Measurements from ENCODE around the gene PKD1.

Gene PKD1

DNA sequence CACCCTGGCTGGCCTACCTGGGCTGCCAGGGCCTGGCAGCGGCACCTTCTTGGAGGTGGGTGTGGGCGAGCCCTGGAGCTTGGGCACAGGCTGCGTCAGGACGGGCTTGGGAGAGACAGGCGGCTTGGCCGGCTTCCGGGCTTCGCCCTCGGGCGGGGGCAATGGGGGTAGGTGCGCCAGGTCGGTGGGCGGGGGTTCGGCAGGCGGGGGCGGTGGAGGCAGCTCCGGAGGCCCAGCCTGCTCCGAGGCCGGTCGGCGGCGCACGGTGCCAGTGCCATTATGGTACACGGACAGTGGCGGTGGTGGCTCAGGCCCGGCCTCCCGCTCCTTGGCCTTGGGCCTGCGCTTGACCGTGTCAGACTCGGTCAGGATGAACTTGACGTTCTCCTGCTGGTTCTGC, 43.9 kb upstream of the PKD1 start:
- in situ Hi-C loops (cut with MboI; ENCODE audit: low sequenced_read_pairs, unreplicated experiment) = no loop called here
- TF ChIP-seq, protein P1, sequence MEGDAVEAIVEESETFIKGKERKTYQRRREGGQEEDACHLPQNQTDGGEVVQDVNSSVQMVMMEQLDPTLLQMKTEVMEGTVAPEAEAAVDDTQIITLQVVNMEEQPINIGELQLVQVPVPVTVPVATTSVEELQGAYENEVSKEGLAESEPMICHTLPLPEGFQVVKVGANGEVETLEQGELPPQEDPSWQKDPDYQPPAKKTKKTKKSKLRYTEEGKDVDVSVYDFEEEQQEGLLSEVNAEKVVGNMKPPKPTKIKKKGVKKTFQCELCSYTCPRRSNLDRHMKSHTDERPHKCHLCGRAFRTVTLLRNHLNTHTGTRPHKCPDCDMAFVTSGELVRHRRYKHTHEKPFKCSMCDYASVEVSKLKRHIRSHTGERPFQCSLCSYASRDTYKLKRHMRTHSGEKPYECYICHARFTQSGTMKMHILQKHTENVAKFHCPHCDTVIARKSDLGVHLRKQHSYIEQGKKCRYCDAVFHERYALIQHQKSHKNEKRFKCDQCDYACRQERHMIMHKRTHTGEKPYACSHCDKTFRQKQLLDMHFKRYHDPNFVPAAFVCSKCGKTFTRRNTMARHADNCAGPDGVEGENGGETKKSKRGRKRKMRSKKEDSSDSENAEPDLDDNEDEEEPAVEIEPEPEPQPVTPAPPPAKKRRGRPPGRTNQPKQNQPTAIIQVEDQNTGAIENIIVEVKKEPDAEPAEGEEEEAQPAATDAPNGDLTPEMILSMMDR (IDR thresholded peaks at IDR 0.05; ENCODE audit: borderline replicate concordance, control extremely low read depth, extremely low read depth, insufficient read depth, missing control alignments) = no peak
- DNase-seq (ENCODE audit: low spot score) = no peak

DNA sequence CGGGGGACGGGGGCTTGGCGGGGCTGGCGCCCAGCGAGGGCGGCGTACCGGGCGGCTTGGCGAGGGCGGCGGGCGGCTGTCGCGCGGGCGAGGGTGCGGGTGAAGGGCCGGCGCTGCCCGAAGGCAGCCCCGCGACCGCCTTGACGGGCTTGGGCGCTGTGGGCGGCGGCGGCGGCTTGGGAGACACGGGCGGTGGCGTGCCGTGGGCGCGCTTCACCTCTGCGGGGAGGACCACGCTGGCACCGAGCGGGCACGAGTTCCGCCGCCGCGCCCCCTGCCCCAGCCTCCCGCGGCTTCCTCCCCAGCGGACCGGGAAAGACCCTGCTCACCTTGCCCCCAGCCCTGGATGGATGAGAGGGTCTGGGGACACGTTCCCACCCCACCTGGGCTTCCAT, 43.4 kb upstream of the PKD1 start:
- TF ChIP-seq, protein P1 (IDR thresholded peaks at IDR 0.05; ENCODE audit: borderline replicate concordance, control extremely low read depth, extremely low read depth, insufficient read depth, missing control alignments) = no peak
- DNase-seq (ENCODE audit: low spot score) = no peak
- in situ Hi-C loops (cut with MboI; ENCODE audit: low sequenced_read_pairs, unreplicated experiment) = no loop called here

DNA sequence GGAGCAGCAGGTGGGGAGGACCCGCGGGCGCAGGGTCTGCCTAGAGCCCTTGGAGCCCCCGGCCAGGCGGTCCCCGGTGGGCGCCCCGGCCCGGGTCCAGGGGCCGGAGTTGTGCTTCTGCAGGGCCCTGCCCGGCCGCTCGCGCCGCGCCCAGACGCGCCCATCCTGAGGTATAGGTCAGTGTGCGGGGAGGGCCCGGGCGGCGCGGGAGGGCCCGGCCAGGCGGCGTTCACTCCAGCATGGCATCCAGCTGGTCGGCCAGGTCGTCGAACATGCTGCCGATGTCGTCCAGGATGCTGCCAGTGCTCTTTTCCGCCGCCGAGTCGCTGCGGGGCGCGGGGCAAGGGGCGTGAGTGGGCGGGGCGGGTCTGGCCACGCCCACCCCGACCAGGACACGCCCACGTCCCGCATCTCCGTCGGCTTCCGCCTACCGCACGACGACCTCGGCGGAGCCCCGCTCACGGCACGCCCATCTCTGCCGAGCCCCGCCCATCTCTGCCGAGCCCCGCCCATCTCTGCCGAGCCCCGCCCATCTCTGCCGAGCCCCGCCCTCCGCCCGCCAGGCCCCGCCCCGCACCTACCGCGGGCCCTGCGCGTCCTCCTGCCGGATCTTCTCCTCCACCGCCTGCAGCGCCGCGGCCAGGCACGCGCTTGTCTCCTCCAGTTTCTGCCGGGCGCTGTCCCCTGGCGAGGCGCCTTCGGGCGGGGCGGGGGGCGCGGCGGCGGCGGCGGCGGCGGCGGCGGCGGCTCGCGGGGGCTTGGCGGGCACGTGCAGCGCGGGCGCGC, 42.8 kb upstream of the PKD1 start:
- in situ Hi-C loops (cut with MboI; ENCODE audit: low sequenced_read_pairs, unreplicated experiment) = no loop called here
- TF ChIP-seq, protein P1 (IDR thresholded peaks at IDR 0.05; ENCODE audit: borderline replicate concordance, control extremely low read depth, extremely low read depth, insufficient read depth, missing control alignments) = no peak
- DNase-seq (ENCODE audit: low spot score) = peak; percentile 48

DNA sequence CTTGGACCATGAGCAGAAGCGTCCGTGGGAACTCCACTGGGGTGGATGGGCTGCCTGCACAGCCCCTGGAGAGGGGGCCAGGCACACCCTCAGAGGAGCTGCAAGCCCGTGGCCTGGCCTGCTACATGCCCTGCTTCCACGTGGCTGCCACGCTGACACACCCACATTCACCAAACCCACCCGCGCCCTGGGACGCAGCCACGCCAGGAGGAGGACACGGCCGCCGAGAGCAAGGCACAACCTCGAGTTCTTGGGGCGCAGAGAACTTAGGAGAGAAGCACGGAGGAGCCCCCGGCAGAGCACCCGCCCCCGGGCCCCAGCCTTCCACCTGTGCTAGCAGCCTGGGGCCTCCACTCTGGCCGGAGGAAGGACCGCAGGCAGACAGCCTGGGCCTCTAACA, 41.9 kb upstream of the PKD1 start:
- DNase-seq (ENCODE audit: low spot score) = no peak
- in situ Hi-C loops (cut with MboI; ENCODE audit: low sequenced_read_pairs, unreplicated experiment) = no loop called here
- TF ChIP-seq, protein P1 (IDR thresholded peaks at IDR 0.05; ENCODE audit: borderline replicate concordance, control extremely low read depth, extremely low read depth, insufficient read depth, missing control alignments) = no peak

DNA sequence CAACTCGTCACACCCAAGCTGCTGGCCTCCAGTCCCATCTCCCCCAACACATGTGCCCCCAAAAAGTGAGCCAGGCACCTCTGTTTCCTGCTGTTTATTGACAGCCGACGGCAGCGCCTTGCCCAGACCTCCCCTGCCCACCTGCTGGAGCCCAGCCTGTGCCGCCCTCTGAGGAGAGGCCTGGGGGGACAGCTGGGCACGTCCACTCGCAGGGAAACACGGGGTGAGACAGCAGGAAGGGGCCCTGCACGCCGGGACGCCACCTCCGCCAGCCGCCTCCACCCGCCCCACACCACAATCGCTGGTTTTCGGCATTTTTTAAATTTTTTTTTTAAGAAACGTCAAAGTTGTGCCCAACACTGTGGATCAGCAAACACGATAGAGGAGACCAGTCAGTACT, 41.4 kb upstream of the PKD1 start:
- in situ Hi-C loops (cut with MboI; ENCODE audit: low sequenced_read_pairs, unreplicated experiment) = no loop called here
- DNase-seq (ENCODE audit: low spot score) = no peak
- TF ChIP-seq, protein P1 (IDR thresholded peaks at IDR 0.05; ENCODE audit: borderline replicate concordance, control extremely low read depth, extremely low read depth, insufficient read depth, missing control alignments) = no peak

DNA sequence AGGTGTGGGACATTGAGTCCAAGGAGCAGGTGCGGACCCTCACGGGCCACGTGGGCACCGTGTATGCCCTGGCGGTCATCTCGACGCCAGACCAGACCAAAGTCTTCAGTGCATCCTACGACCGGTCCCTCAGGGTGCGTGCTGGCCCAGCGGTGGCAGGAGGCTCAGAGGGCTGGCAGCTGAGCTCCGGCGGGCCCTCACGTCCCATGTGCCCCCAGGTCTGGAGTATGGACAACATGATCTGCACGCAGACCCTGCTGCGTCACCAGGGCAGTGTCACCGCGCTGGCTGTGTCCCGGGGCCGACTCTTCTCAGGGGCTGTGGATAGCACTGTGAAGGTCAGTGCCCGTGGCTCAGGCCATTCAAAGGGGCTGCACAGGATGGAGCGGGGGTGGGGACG, 40.3 kb upstream of the PKD1 start:
- in situ Hi-C loops (cut with MboI; ENCODE audit: low sequenced_read_pairs, unreplicated experiment) = no loop called here
- TF ChIP-seq, protein P1 (IDR thresholded peaks at IDR 0.05; ENCODE audit: borderline replicate concordance, control extremely low read depth, extremely low read depth, insufficient read depth, missing control alignments) = no peak
- DNase-seq (ENCODE audit: low spot score) = no peak

Data from GM13976 (cell line).